GM23338 (cell line): ENCODE measurements around the gene RNH1. TPM values are rescaled to one million over a fixed set of nuclear protein-coding genes. Genes with fewer than 3 reads are reported as not detected.
A peak's percentile ranks its signal among the peaks of the same experiment; 100 is the strongest.

ENCODE experiments used
- ATAC-seq: fragments of 200-7000 bp; cut with Tn5 transposase; 3 replicates; pipeline ENCODE4 v1.9.1; 2020
- DNase-seq: peaks from one replicate; pipeline ENCODE4 v3.0.0-alpha.2; 2015; ENCODE audit warnings: low spot score
- H2AFZ ChIP-seq: fragments of 200-600 bp; sonication (generic); 2 replicates; pipeline ENCODE4 v1.8.0; 2016; ENCODE audit warnings: antibody characterized with exemption, mild to moderate bottlenecking, moderate library complexity
- H3F3A ChIP-seq: fragments of 200-600 bp; sonication (generic); replicated peaks from 2 replicates; pipeline ENCODE4 v1.8.0; 2017; ENCODE audit warnings: antibody characterized with exemption, mixed run types, low read depth
- H3K27ac ChIP-seq: fragments of 200-600 bp; sonication (generic); 2 replicates; pipeline ENCODE4 v1.6.1; 2016; ENCODE audit warnings: low read depth
- H3K27me3 ChIP-seq: fragments of 200-600 bp; sonication (generic); 2 replicates; pipeline ENCODE4 v1.8.0; 2016; ENCODE audit warnings: mild to moderate bottlenecking, mixed run types, moderate library complexity; ENCODE audit not compliant: insufficient read depth
- H3K36me3 ChIP-seq: fragments of 200-600 bp; sonication (generic); 2 replicates; pipeline ENCODE4 v1.8.0; 2016; ENCODE audit warnings: mild to moderate bottlenecking; ENCODE audit not compliant: insufficient read depth
- H3K4me1 ChIP-seq: fragments of 200-600 bp; sonication (generic); 2 replicates; pipeline ENCODE4 v1.8.0; 2016; ENCODE audit warnings: mild to moderate bottlenecking, moderate library complexity; ENCODE audit not compliant: insufficient read depth
- H3K4me2 ChIP-seq: fragments of 200-600 bp; sonication (generic); 2 replicates; pipeline ENCODE4 v1.7.1; 2017; ENCODE audit warnings: mixed run types
- H3K4me3 ChIP-seq: fragments of 200-600 bp; sonication (generic); 2 replicates; pipeline ENCODE4 v1.6.1; 2016; ENCODE audit warnings: mixed run types
- H3K79me2 ChIP-seq: fragments of 200-600 bp; sonication (generic); replicated peaks from 2 replicates; pipeline ENCODE4 v1.8.0; 2017; ENCODE audit warnings: mild to moderate bottlenecking; ENCODE audit not compliant: insufficient read depth
- H3K9me2 ChIP-seq: fragments of 200-600 bp; sonication (generic); 2 replicates; pipeline ENCODE4 v1.8.0; 2017; ENCODE audit not compliant: insufficient read depth
- H4K20me1 ChIP-seq: fragments of 200-600 bp; sonication (generic); replicated peaks from 2 replicates; pipeline ENCODE4 v1.8.0; 2017; ENCODE audit warnings: mild to moderate bottlenecking; ENCODE audit not compliant: insufficient read depth
- H3K27ac Mint-ChIP-seq: 2 replicates; pipeline ENCODE4 v1.8.0; 2020; ENCODE audit warnings: inconsistent platforms, mild to moderate bottlenecking, moderate library complexity, mixed read lengths
- H3K27me3 Mint-ChIP-seq: 3 replicates; pipeline ENCODE4 v1.8.0; 2022; ENCODE audit warnings: low read depth, mild to moderate bottlenecking, moderate library complexity, mixed read lengths, inconsistent platforms; ENCODE audit not compliant: insufficient read depth, poor library complexity
- H3K36me3 Mint-ChIP-seq: 3 replicates; pipeline ENCODE4 v1.8.0; 2021; ENCODE audit warnings: low read depth, mild to moderate bottlenecking, inconsistent platforms, moderate library complexity, mixed read lengths
- H3K4me1 Mint-ChIP-seq: 3 replicates; pipeline ENCODE4 v1.8.0; 2020; ENCODE audit warnings: mild to moderate bottlenecking, inconsistent platforms, mixed read lengths
- H3K4me3 Mint-ChIP-seq: 3 replicates; pipeline ENCODE4 v1.8.0; 2021; ENCODE audit warnings: moderate library complexity, mild to moderate bottlenecking, inconsistent platforms, mixed read lengths
- H3K9me3 Mint-ChIP-seq: 3 replicates; pipeline ENCODE4 v1.8.0; 2020; ENCODE audit warnings: moderate library complexity, mild to moderate bottlenecking, inconsistent platforms, mixed read lengths
- CREB1 ChIP-seq: fragments of 250-450 bp; sonication (Bioruptor Pico); IDR thresholded peaks from 2 replicates; pipeline ENCODE4 v1.5.0; 2020; ENCODE audit warnings: low read depth, mild to moderate bottlenecking, moderate library complexity
- CTCF ChIP-seq, 2 experiments: fragments of 200-600 bp in 1 of 2; sonication (generic) in 1 of 2; conservative IDR thresholded peaks; 2 replicates each; pipeline versions ENCODE4 v1.5.1 to v1.6.1; 2016 to 2017; ENCODE audit warnings: antibody characterized with exemption in 2 of 2, low read depth in 2 of 2, mild to moderate bottlenecking in 2 of 2, moderate library complexity in 1 of 2
- ETS1 ChIP-seq: IDR thresholded peaks from 2 replicates; pipeline ENCODE4 v1.6.1; 2016; ENCODE audit warnings: antibody characterized with exemption
- EZH2 ChIP-seq: fragments of 200-600 bp; sonication (generic); IDR thresholded peaks from one replicate; pipeline ENCODE4 v1.8.0; 2017; ENCODE audit warnings: antibody characterized with exemption, mild to moderate bottlenecking, low read depth; ENCODE audit not compliant: unreplicated experiment
- JUNB ChIP-seq: IDR thresholded peaks from one replicate; pipeline ENCODE4 v1.6.1; 2016; ENCODE audit warnings: antibody characterized with exemption; ENCODE audit not compliant: unreplicated experiment
- NANOG ChIP-seq: IDR thresholded peaks from 2 replicates; pipeline ENCODE4 v1.6.1; 2016; ENCODE audit warnings: antibody characterized with exemption, borderline replicate concordance
- STAT1 ChIP-seq: IDR thresholded peaks from one replicate; pipeline ENCODE4 v1.6.1; 2016; ENCODE audit warnings: antibody characterized with exemption; ENCODE audit not compliant: unreplicated experiment
- ZNF114 ChIP-seq: fragments of 250-450 bp; sonication (Bioruptor Pico); IDR thresholded peaks from 2 replicates; pipeline ENCODE4 v1.5.0; 2020; ENCODE audit warnings: mild to moderate bottlenecking, moderate library complexity
- ZNF331 ChIP-seq: fragments of 250-450 bp; sonication (Bioruptor Pico); IDR thresholded peaks from 2 replicates; pipeline ENCODE4 v1.5.0; 2020; ENCODE audit warnings: low read depth, mild to moderate bottlenecking, moderate library complexity
- polyA plus RNA-seq: library from polyadenylated mRNA; unstranded; fragments of >200 nt; fragmentation: Nextera tagmentation; extraction: Ambion mirVana; gene quantifications from 2 replicates; pipeline ENCODE4 v1.2.1, GENCODE V29; 2016
- total RNA-seq: library from RNA; depleted of rRNA; stranded (reverse); fragments of >200 nt; shearing (Covaris generic); gene quantifications from 2 replicates; pipeline ENCODE4 v1.2.3, GENCODE V29; 2014

The RNH1 gene
- total and polyA plus RNA-seq, 2 experiments from 2014 or later = 33.3 to 56.3 TPM

GRCh38 chr11:529728-530411, 22.8 kb upstream of the RNH1 start:
- H3K27me3 Mint-ChIP-seq = peaks cover 11% of the 10 kb centered on the region
- no peak overlapping the region for H3K4me3 Mint-ChIP-seq
- no peak overlapping the region for H2AFZ ChIP-seq
- H3F3A ChIP-seq = no peaks in the 10 kb centered on the region
- H3K36me3 ChIP-seq = no peaks in the 10 kb centered on the region
- ATAC-seq (no peak; the same call in 2 of the 3 replicates), DNase-seq (no peak)
- no peaks in the 10 kb centered on the region; the same call in 1 of the 2 replicates for H3K79me2 ChIP-seq
- TF ChIP-seq EZH2 (no peak), CREB1 (no peak), JUNB (no peak), ZNF331 (CRISPR knock-in tag) (no peak), ZNF114 (CRISPR knock-in tag) (no peak), CTCF (conservative IDR thresholded peaks at IDR 0.05; ENCODE audit: low read depth in 2 of 2) (0 out of 4 replicates have a peak, but pooled peaks of 1 of the 2 experiments have one; percentile 11), ETS1 (no peak), NANOG (no peak)
- no peak overlapping the region for H3K4me2 ChIP-seq
- no peaks in the 10 kb centered on the region for H3K27me3 ChIP-seq
- no peak overlapping the region for H3K27ac ChIP-seq
- no peaks in the 10 kb centered on the region for H3K9me3 Mint-ChIP-seq
- no peaks in the 10 kb centered on the region for H3K9me2 ChIP-seq
- H3K4me1 ChIP-seq = no peaks in the 10 kb centered on the region
- no peak overlapping the region for H3K4me3 ChIP-seq
- H3K36me3 Mint-ChIP-seq = peaks cover 8% of the 10 kb centered on the region; the same call in 2 of the 3 replicates
- 0 out of 2 replicates have a peak, but pooled peaks cover 2% of the 10 kb centered on the region for H4K20me1 ChIP-seq
- H3K4me1 Mint-ChIP-seq = no peaks in the 10 kb centered on the region
- no peak overlapping the region for H3K27ac Mint-ChIP-seq

- Histone ChIP-seq H3F3A (no peaks in the 10 kb centered on the region), H3K36me3 (no peaks in the 10 kb centered on the region), H3K79me2 (no peaks in the 10 kb centered on the region), H3K27ac (no peak overlapping the region), H3K27me3 (no peaks in the 10 kb centered on the region), H3K9me2 (0 out of 2 replicates have a peak, but pooled peaks cover 3% of the 10 kb centered on the region), H3K4me1 (no peaks in the 10 kb centered on the region), H4K20me1 (no peaks in the 10 kb centered on the region), H3K4me2 (no peak overlapping the region), H2AFZ (no peak overlapping the region), H3K4me3 (no peak overlapping the region)
- TF ChIP-seq CREB1 (no peak), NANOG (no peak), ZNF331 (CRISPR knock-in tag) (no peak), EZH2 (no peak), CTCF (conservative IDR thresholded peaks at IDR 0.05; ENCODE audit: low read depth in 2 of 2) (no peak), STAT1 (no peak), JUNB (no peak)
- DNase-seq = no peak
- Mint-ChIP-seq H3K27me3 (peaks cover 11% of the 10 kb centered on the region), H3K4me3 (no peak overlapping the region), H3K9me3 (peaks cover 3% of the 10 kb centered on the region; the same call in 2 of the 3 replicates), H3K27ac (no peak overlapping the region), H3K4me1 (no peaks in the 10 kb centered on the region), H3K36me3 (peaks cover 10% of the 10 kb centered on the region)
- ATAC-seq = no peak
Measured at GRCh38 chr11:528815-529727, 22.0 kb upstream of the RNH1 start.
